Measurements from ENCODE around the gene GABPB1. TPM values are rescaled to one million over a fixed set of nuclear protein-coding genes. Genes with fewer than 3 reads are reported as not detected.
"Not testable (repeated sequence)": the region's sequence is repeated elsewhere in the genome, so short reads cannot be mapped to it uniquely, and the experiment has no call there.

Gene GABPB1
- total RNA-seq (10 to 100 TPM; 15.4 to 21.6 (median 19.5) TPM), total RNA-seq (29.1 to 234 (median 45.6) reads per million in 29 experiments)
- total RNA-seq (2013) = 25.6 TPM

GRCh38 chr15:50354838-50355618 lies at the start of gene GABPB1:
GABPB1 (minus strand) TSS chr15:50355198; CDS start chr15:50309798, 45,400 bp downstream.
- ATAC-seq (replicated peaks in 1 of 4) = peak; percentile 62 to 72 (median 67)
- Mint-ChIP-seq H3K9me3 (no peaks in the 10 kb centered on the region), H3K27ac (peak within 1 kb of the TSS; percentile 98 to 99), H3K27me3 (peaks cover 0 to 2% of the 10 kb centered on the region in 2 donors), H3K4me1 (peaks cover 51 to 58% (median 57%) of the 10 kb centered on the region in 3 donors), H3K36me3 (peaks cover 21% of the 10 kb centered on the region), H3K4me3 (peak within 1 kb of the TSS; percentile 97 to 98 (median 98))
- H3K4me1 ChIP-seq (ENCODE audit: control insufficient read depth in 1 of 2, extremely low read depth in 1 of 2, insufficient read depth in 2 of 2, low read length in 2 of 2) = peaks cover 27 to 32% of the 10 kb centered on the region in 2 experiments
- under 1% methylated on average over 58 of the region's 70 CpGs for WGBS (ENCODE audit: insufficient coverage)
- CTCF ChIA-PET = interaction anchor here in 1 of 2 donors (0.6 to 1.4 kb wide), 6 partner anchors 8 to 1549 kb away, joined by 3 to 7 read pairs (median 4); partner anchors contain the start of gene USP8
- no peaks in the 10 kb centered on the region for H3K9me3 ChIP-seq
- H3K36me3 ChIP-seq (ENCODE audit: control insufficient read depth in 2 of 2, extremely low read depth in 1 of 2, insufficient read depth in 1 of 2, low read length in 1 of 2) = peaks cover 0 to 2% of the 10 kb centered on the region in 2 donors
- H3K27me3 ChIP-seq (replicated peaks in 1 of 2; ENCODE audit: control insufficient read depth in 2 of 2, extremely low read depth in 1 of 2, insufficient read depth in 2 of 2, low read length in 1 of 2) = no peaks in the 10 kb centered on the region
- peak; percentile 68 to 93 (median 83) for DNase-seq
- POLR2A ChIA-PET = interaction anchor here in 1 of 2 donors (0.5 to 1.1 kb wide), 4 partner anchors 14 to 331 kb away, joined by 3 to 7 read pairs (median 4); partner anchors contain the start of gene USP8
- peak within 1 kb of the TSS; percentile 99 for H3K27ac ChIP-seq (ENCODE audit: low read length)
- peak within 1 kb of the TSS; percentile 75 to 99 for H3K4me3 ChIP-seq (ENCODE audit: control insufficient read depth in 1 of 2, extremely low read depth in 1 of 2, low read length in 1 of 2)

GRCh38 chr15:50391561-50391960 lies 36.6 kb upstream of the GABPB1 start:
- not testable (repeated sequence) for H3K36me3 Mint-ChIP-seq, H3K27ac Mint-ChIP-seq

GRCh38 chr15:50390554-50391264 lies 35.7 kb upstream of the GABPB1 start:
- Histone ChIP-seq H3K4me1 (ENCODE audit: control insufficient read depth in 1 of 2, extremely low read depth in 1 of 2, insufficient read depth in 2 of 2, low read length in 2 of 2) (no peaks in the 10 kb centered on the region), H3K4me3 (ENCODE audit: control insufficient read depth in 1 of 2, extremely low read depth in 1 of 2, low read length in 1 of 2) (no peak overlapping the region), H3K36me3 (ENCODE audit: control insufficient read depth in 2 of 2, extremely low read depth in 1 of 2, insufficient read depth in 1 of 2, low read length in 1 of 2) (no peaks in the 10 kb centered on the region), H3K9me3 (no peaks in the 10 kb centered on the region), H3K27ac (ENCODE audit: low read length) (no peak overlapping the region), H3K27me3 (replicated peaks in 1 of 2; ENCODE audit: control insufficient read depth in 2 of 2, extremely low read depth in 1 of 2, insufficient read depth in 2 of 2, low read length in 1 of 2) (no peaks in the 10 kb centered on the region)
- no peaks in the 10 kb centered on the region for H3K36me3 Mint-ChIP-seq
- ChIA-PET POLR2A (no interaction called here), CTCF (no interaction called here)
- H3K27ac Mint-ChIP-seq = no peak overlapping the region
- no peak for DNase-seq
- no peak for ATAC-seq (replicated peaks in 1 of 4)
- H3K4me1 Mint-ChIP-seq = no peaks in the 10 kb centered on the region
- no peak overlapping the region for H3K4me3 Mint-ChIP-seq
- H3K27me3 Mint-ChIP-seq = no peaks in the 10 kb centered on the region
- no peaks in the 10 kb centered on the region for H3K9me3 Mint-ChIP-seq
- WGBS (ENCODE audit: insufficient coverage) = 43% methylated on average over 1 of the region's 4 CpGs

More at GRCh38 chr15:50391561-50391960, 36.6 kb upstream of the GABPB1 start:
- H3K36me3 ChIP-seq (ENCODE audit: control insufficient read depth in 2 of 2, extremely low read depth in 1 of 2, insufficient read depth in 1 of 2, low read length in 1 of 2); H3K9me3 ChIP-seq; H3K4me3 ChIP-seq (ENCODE audit: control insufficient read depth in 1 of 2, extremely low read depth in 1 of 2, low read length in 1 of 2); ATAC-seq (replicated peaks in 1 of 4); H3K27me3 Mint-ChIP-seq; H3K27me3 ChIP-seq (replicated peaks in 1 of 2; ENCODE audit: control insufficient read depth in 2 of 2, extremely low read depth in 1 of 2, insufficient read depth in 2 of 2, low read length in 1 of 2); CTCF ChIA-PET; H3K27ac ChIP-seq (ENCODE audit: low read length); DNase-seq; H3K4me1 Mint-ChIP-seq; POLR2A ChIA-PET; H3K4me1 ChIP-seq (ENCODE audit: control insufficient read depth in 1 of 2, extremely low read depth in 1 of 2, insufficient read depth in 2 of 2, low read length in 2 of 2); H3K4me3 Mint-ChIP-seq; H3K9me3 Mint-ChIP-seq: not testable (repeated sequence)
- 100% methylated on average over 2 of the region's 4 CpGs for WGBS (ENCODE audit: insufficient coverage)

- H3K27me3 Mint-ChIP-seq; H3K9me3 Mint-ChIP-seq; H3K9me3 ChIP-seq; H3K4me1 Mint-ChIP-seq; H3K36me3 Mint-ChIP-seq; H3K27ac ChIP-seq (ENCODE audit: low read length); H3K4me3 Mint-ChIP-seq; H3K36me3 ChIP-seq (ENCODE audit: control insufficient read depth in 2 of 2, extremely low read depth in 1 of 2, insufficient read depth in 1 of 2, low read length in 1 of 2); H3K4me3 ChIP-seq (ENCODE audit: control insufficient read depth in 1 of 2, extremely low read depth in 1 of 2, low read length in 1 of 2); POLR2A ChIA-PET; ATAC-seq (replicated peaks in 1 of 4); H3K27me3 ChIP-seq (replicated peaks in 1 of 2; ENCODE audit: control insufficient read depth in 2 of 2, extremely low read depth in 1 of 2, insufficient read depth in 2 of 2, low read length in 1 of 2); H3K27ac Mint-ChIP-seq; DNase-seq; H3K4me1 ChIP-seq (ENCODE audit: control insufficient read depth in 1 of 2, extremely low read depth in 1 of 2, insufficient read depth in 2 of 2, low read length in 2 of 2): not testable (repeated sequence)
- 72% methylated on average over 3 of the region's 5 CpGs for WGBS (ENCODE audit: insufficient coverage)
- CTCF ChIA-PET = interaction anchor here in 1 of 2 donors (0.6 kb wide), 1 partner anchor 119 kb away, joined by 4 read pairs; no protein-coding TSS in a partner anchor
Observed at GRCh38 chr15:50382408-50382807, 27.4 kb upstream of the GABPB1 start.

GRCh38 chr15:50381438-50381837 lies 26.4 kb upstream of the GABPB1 start:
- Mint-ChIP-seq H3K4me1 (peaks cover 0 to 8% (median 2%) of the 10 kb centered on the region in 3 donors), H3K9me3 (no peaks in the 10 kb centered on the region), H3K27me3 (no peaks in the 10 kb centered on the region), H3K36me3 (no peaks in the 10 kb centered on the region), H3K27ac (no peak overlapping the region), H3K4me3 (no peak overlapping the region)
- no peak for DNase-seq
- no CpG with 5 or more reads among the region's 1 CpG for WGBS (ENCODE audit: insufficient coverage)
- ChIA-PET CTCF (no interaction called here), POLR2A (no interaction called here)
- no peak for ATAC-seq (replicated peaks in 1 of 4)
- no peaks in the 10 kb centered on the region for H3K4me1 ChIP-seq (ENCODE audit: control insufficient read depth in 1 of 2, extremely low read depth in 1 of 2, insufficient read depth in 2 of 2, low read length in 2 of 2)
- H3K27me3 ChIP-seq (replicated peaks in 1 of 2; ENCODE audit: control insufficient read depth in 2 of 2, extremely low read depth in 1 of 2, insufficient read depth in 2 of 2, low read length in 1 of 2) = no peaks in the 10 kb centered on the region
- no peak overlapping the region for H3K4me3 ChIP-seq (ENCODE audit: control insufficient read depth in 1 of 2, extremely low read depth in 1 of 2, low read length in 1 of 2)
- no peaks in the 10 kb centered on the region for H3K36me3 ChIP-seq (ENCODE audit: control insufficient read depth in 2 of 2, extremely low read depth in 1 of 2, insufficient read depth in 1 of 2, low read length in 1 of 2)
- H3K27ac ChIP-seq (ENCODE audit: low read length) = no peak overlapping the region
- H3K9me3 ChIP-seq = no peaks in the 10 kb centered on the region

- WGBS (ENCODE audit: insufficient coverage) = no CpG with 5 or more reads among the region's 1 CpG
- H3K27me3 ChIP-seq (replicated peaks in 1 of 2; ENCODE audit: control insufficient read depth in 2 of 2, extremely low read depth in 1 of 2, insufficient read depth in 2 of 2, low read length in 1 of 2) = no peaks in the 10 kb centered on the region
- H3K4me1 Mint-ChIP-seq = peaks cover 0 to 8% (median 2%) of the 10 kb centered on the region in 3 donors
- no peak overlapping the region for H3K27ac Mint-ChIP-seq
- H3K36me3 Mint-ChIP-seq = no peaks in the 10 kb centered on the region
- no peak overlapping the region for H3K4me3 ChIP-seq (ENCODE audit: control insufficient read depth in 1 of 2, extremely low read depth in 1 of 2, low read length in 1 of 2)
- no peak overlapping the region for H3K4me3 Mint-ChIP-seq
- CTCF ChIA-PET = no interaction called here
- H3K27ac ChIP-seq (ENCODE audit: low read length) = no peak overlapping the region
- POLR2A ChIA-PET = no interaction called here
- H3K36me3 ChIP-seq (ENCODE audit: control insufficient read depth in 2 of 2, extremely low read depth in 1 of 2, insufficient read depth in 1 of 2, low read length in 1 of 2) = no peaks in the 10 kb centered on the region
- no peaks in the 10 kb centered on the region for H3K9me3 Mint-ChIP-seq
- no peaks in the 10 kb centered on the region for H3K9me3 ChIP-seq
- DNase-seq (no peak), ATAC-seq (replicated peaks in 1 of 4) (no peak)
- no peaks in the 10 kb centered on the region for H3K4me1 ChIP-seq (ENCODE audit: control insufficient read depth in 1 of 2, extremely low read depth in 1 of 2, insufficient read depth in 2 of 2, low read length in 2 of 2)
- H3K27me3 Mint-ChIP-seq = no peaks in the 10 kb centered on the region
Observed at GRCh38 chr15:50380089-50380488, 25.1 kb upstream of the GABPB1 start.
